ENCODE results near the gene HDAC4. TPM values are rescaled to one million over a fixed set of nuclear protein-coding genes. Genes with fewer than 3 reads are reported as not detected.

The HDAC4 gene
- total RNA-seq, 2 donors from 2014 or later: 8.1 to 20.1 TPM

- Histone ChIP-seq H3K27me3 (no peaks in the 10 kb centered on the region), H3K27ac (peak overlapping the region; percentile 35 to 58), H3K4me3 (no peak overlapping the region), H3K4me1 (peaks cover 0 to 54% of the 10 kb centered on the region in 2 donors), H3K9me3 (no peaks in the 10 kb centered on the region), H3K36me3 (no peaks in the 10 kb centered on the region)
- no peak for TF ChIP-seq CTCF (IDR thresholded peaks at IDR 0.05)
- DNase-seq (ENCODE audit: low spot score): no peak
Measured at GRCh38 chr2:239278941-239279365, 121.9 kb downstream of the HDAC4 start.

GRCh38 chr2:239278361-239278760 is 122.5 kb downstream of the HDAC4 start:
- no peak overlapping the region for H3K4me3 ChIP-seq
- no peaks in the 10 kb centered on the region for H3K36me3 ChIP-seq
- peak overlapping the region in 1 of 2 donors; percentile 58 for H3K27ac ChIP-seq
- H3K9me3 ChIP-seq: no peaks in the 10 kb centered on the region
- peaks cover 0 to 58% of the 10 kb centered on the region in 2 donors for H3K4me1 ChIP-seq
- no peak for TF ChIP-seq CTCF (IDR thresholded peaks at IDR 0.05)
- no peak for DNase-seq (ENCODE audit: low spot score)
- H3K27me3 ChIP-seq: no peaks in the 10 kb centered on the region

GRCh38 chr2:239277401-239278085 is 123.3 kb downstream of the HDAC4 start:
- TF ChIP-seq CTCF (IDR thresholded peaks at IDR 0.05): no peak
- no peak for DNase-seq (ENCODE audit: low spot score)
- Histone ChIP-seq H3K9me3 (no peaks in the 10 kb centered on the region), H3K36me3 (no peaks in the 10 kb centered on the region), H3K27me3 (no peaks in the 10 kb centered on the region), H3K4me1 (peaks cover 0 to 58% of the 10 kb centered on the region in 2 donors), H3K4me3 (no peak overlapping the region), H3K27ac (peak overlapping the region in 1 of 2 donors; percentile 19)

- no peak for TF ChIP-seq CTCF (IDR thresholded peaks at IDR 0.05)
- H3K4me3 ChIP-seq: no peak overlapping the region
- peak overlapping the region; percentile 78 to 92 for H3K27ac ChIP-seq
- DNase-seq (ENCODE audit: low spot score): no peak
- no peaks in the 10 kb centered on the region for H3K27me3 ChIP-seq
- no peaks in the 10 kb centered on the region for H3K9me3 ChIP-seq
- H3K4me1 ChIP-seq: peaks cover 0 to 58% of the 10 kb centered on the region in 2 donors
- no peaks in the 10 kb centered on the region for H3K36me3 ChIP-seq
Measured at GRCh38 chr2:239276851-239277250, 124.0 kb downstream of the HDAC4 start.

GRCh38 chr2:239275847-239276831 is 124.7 kb downstream of the HDAC4 start:
- peak; percentile 88 for DNase-seq (ENCODE audit: low spot score)
- TF ChIP-seq CTCF (IDR thresholded peaks at IDR 0.05): no peak
- peak overlapping the region; percentile 78 to 92 for H3K27ac ChIP-seq
- peaks cover 0 to 58% of the 10 kb centered on the region in 2 donors for H3K4me1 ChIP-seq
- H3K36me3 ChIP-seq: no peaks in the 10 kb centered on the region
- H3K4me3 ChIP-seq: no peak overlapping the region
- H3K9me3 ChIP-seq: no peaks in the 10 kb centered on the region
- no peaks in the 10 kb centered on the region for H3K27me3 ChIP-seq

All from right atrium auricular region (tissue), 2 donors.